Thymus (tissue), 11 donors: ENCODE data around the gene MIPOL1. TPM values are rescaled to one million over a fixed set of nuclear protein-coding genes. Genes with fewer than 3 reads are reported as not detected.
"Not testable (repeated sequence)": the region's sequence is repeated elsewhere in the genome, so short reads cannot be mapped to it uniquely, and the experiment has no call there.

Experiments
- DNase-seq, 9 donors: peaks; one replicate each; pipeline ENCODE4 v3.0.0-alpha.2; 2013; ENCODE audit warnings: low spot score in 9 of 9, low read depth in 6 of 9, missing footprints in 1 of 9
- H3K27ac ChIP-seq, 2 donors: one replicate each; pipeline ENCODE4 v1.5.1; 2013; ENCODE audit warnings: control low read depth in 1 of 2, low read depth in 1 of 2, low read length in 1 of 2, mild to moderate bottlenecking in 1 of 2, moderate library complexity in 1 of 2
- H3K27me3 ChIP-seq, 2 donors: one replicate each; pipeline ENCODE4 v1.5.1; 2013; ENCODE audit warnings: low read length in 1 of 2; ENCODE audit not compliant: control insufficient read depth in 2 of 2, insufficient read depth in 1 of 2
- H3K36me3 ChIP-seq, 2 donors: one replicate each; pipeline ENCODE4 v1.5.1; 2013; ENCODE audit warnings: low read length in 1 of 2, mild to moderate bottlenecking in 1 of 2, moderate library complexity in 1 of 2; ENCODE audit not compliant: control insufficient read depth in 2 of 2, insufficient read depth in 2 of 2
- H3K4me1 ChIP-seq, 2 donors: one replicate each; pipeline ENCODE4 v1.5.1; 2013; ENCODE audit warnings: low read length in 2 of 2; ENCODE audit not compliant: control insufficient read depth in 2 of 2, insufficient read depth in 2 of 2
- H3K4me3 ChIP-seq, 2 donors: one replicate each; pipeline ENCODE4 v1.5.1; 2013; ENCODE audit warnings: low read length in 2 of 2, control low read depth in 1 of 2, mild to moderate bottlenecking in 1 of 2
- H3K9me3 ChIP-seq, 2 donors: one replicate each; pipeline ENCODE4 v1.5.1; 2013; ENCODE audit warnings: low read length in 1 of 2, mild to moderate bottlenecking in 1 of 2; ENCODE audit not compliant: control insufficient read depth in 2 of 2, insufficient read depth in 1 of 2
- WGBS: extraction: QIAGEN DNeasy Blood & Tissue Kit; methylation state at CpG from one replicate; pipeline ENCODE4 v1.1.7; 2013; 5-methylcytosine and 5-hydroxymethylcytosine counted together
- polyA plus RNA-seq: library from polyadenylated mRNA; stranded (reverse); fragments of 200-250 nt; gene quantifications from one replicate; pipeline ENCODE4 v1.2.3, GENCODE V29; 2013
- total RNA-seq: library from RNA; stranded (reverse); fragments of 120-200 nt; gene quantifications from one replicate; pipeline ENCODE4 v1.2.4, GENCODE V29; 2013
- donor health status: healthy.

The MIPOL1 gene
- total and polyA plus RNA-seq, 2 donors = 2.1 to 2.5 TPM

GRCh38 chr14:37198273-37198598 is 499 bp downstream of the MIPOL1 start:
- Histone ChIP-seq H3K4me1 (peaks cover 0 to 4% of the 10 kb centered on the region in 2 donors), H3K9me3 (no peaks in the 10 kb centered on the region), H3K27ac (peak overlapping the region; percentile 32 to 37), H3K27me3 (peaks cover 8 to 15% of the 10 kb centered on the region in 2 donors), H3K4me3 (peak overlapping the region; percentile 34 to 39), H3K36me3 (no peaks in the 10 kb centered on the region)
- 21% methylated on average over 11 of the region's 11 CpGs for WGBS
- peak in 1 of 9 donors; percentile 1 for DNase-seq

GRCh38 chr14:37198907-37199306 is 1.2 kb downstream of the MIPOL1 start:
- no peak for DNase-seq
- Histone ChIP-seq H3K27me3 (peaks cover 8 to 15% of the 10 kb centered on the region in 2 donors), H3K27ac (no peak overlapping the region), H3K4me3 (no peak overlapping the region), H3K4me1 (peaks cover 0 to 4% of the 10 kb centered on the region in 2 donors), H3K9me3 (no peaks in the 10 kb centered on the region), H3K36me3 (no peaks in the 10 kb centered on the region)
- WGBS = 97% methylated on average over 5 of the region's 5 CpGs

GRCh38 chr14:37201724-37202123 is 4.0 kb downstream of the MIPOL1 start:
- Histone ChIP-seq H3K27me3 (peaks cover 8 to 13% of the 10 kb centered on the region in 2 donors), H3K36me3 (no peaks in the 10 kb centered on the region), H3K9me3 (peaks cover 0 to 9% of the 10 kb centered on the region in 2 donors), H3K4me1 (peaks cover 0 to 4% of the 10 kb centered on the region in 2 donors), H3K27ac (no peak overlapping the region), H3K4me3 (no peak overlapping the region)
- no peak for DNase-seq
- 94% methylated on average over 2 of the region's 2 CpGs for WGBS

GRCh38 chr14:37202265-37202664 is 4.5 kb downstream of the MIPOL1 start:
- Histone ChIP-seq H3K4me1 (peaks cover 0 to 4% of the 10 kb centered on the region in 2 donors), H3K27me3 (peaks cover 8 to 12% of the 10 kb centered on the region in 2 donors), H3K36me3 (no peaks in the 10 kb centered on the region), H3K9me3 (peaks cover 0 to 9% of the 10 kb centered on the region in 2 donors), H3K27ac (no peak overlapping the region), H3K4me3 (no peak overlapping the region)
- DNase-seq = no peak
- WGBS = 95% methylated on average over 2 of the region's 2 CpGs

- H3K36me3 ChIP-seq = no peaks in the 10 kb centered on the region
- peaks cover 0 to 9% of the 10 kb centered on the region in 2 donors for H3K9me3 ChIP-seq
- peaks cover 0 to 4% of the 10 kb centered on the region in 2 donors for H3K4me1 ChIP-seq
- WGBS = 92% methylated on average over 2 of the region's 2 CpGs
- no peak overlapping the region for H3K4me3 ChIP-seq
- H3K27ac ChIP-seq = no peak overlapping the region
- peaks cover 2 to 7% of the 10 kb centered on the region in 2 donors for H3K27me3 ChIP-seq
- DNase-seq = no peak
Measured at GRCh38 chr14:37202812-37203211, 5.1 kb downstream of the MIPOL1 start.

- no peak overlapping the region for H3K4me3 ChIP-seq
- WGBS = 96% methylated on average over 1 of the region's 1 CpG
- DNase-seq = no peak
- H3K4me1 ChIP-seq = no peaks in the 10 kb centered on the region
- H3K27ac ChIP-seq = no peak overlapping the region
- H3K9me3 ChIP-seq = peaks cover 0 to 9% of the 10 kb centered on the region in 2 donors
- H3K36me3 ChIP-seq = no peaks in the 10 kb centered on the region
- H3K27me3 ChIP-seq = peaks cover 0 to 1% of the 10 kb centered on the region in 2 donors
Measured at GRCh38 chr14:37203423-37203822, 5.7 kb downstream of the MIPOL1 start.

- H3K4me3 ChIP-seq, H3K27ac ChIP-seq, H3K27me3 ChIP-seq, H3K9me3 ChIP-seq, H3K4me1 ChIP-seq, DNase-seq, H3K36me3 ChIP-seq: not testable (repeated sequence)
- WGBS = 95% methylated on average over 7 of the region's 7 CpGs
Measured at GRCh38 chr14:37205623-37206605, 8.2 kb downstream of the MIPOL1 start.

- H3K27ac ChIP-seq, H3K4me1 ChIP-seq, H3K9me3 ChIP-seq, DNase-seq, H3K4me3 ChIP-seq, H3K27me3 ChIP-seq, H3K36me3 ChIP-seq: not testable (repeated sequence)
- 91% methylated on average over 2 of the region's 2 CpGs for WGBS
Measured at GRCh38 chr14:37209617-37210016, 11.9 kb downstream of the MIPOL1 start.

- WGBS = 97% methylated on average over 6 of the region's 6 CpGs
- no peak overlapping the region for H3K4me3 ChIP-seq
- H3K27ac ChIP-seq = no peak overlapping the region
- no peak for DNase-seq
- H3K27me3 ChIP-seq = no peaks in the 10 kb centered on the region
- H3K9me3 ChIP-seq = peaks cover 0 to 9% of the 10 kb centered on the region in 2 donors
- H3K36me3 ChIP-seq = no peaks in the 10 kb centered on the region
- no peaks in the 10 kb centered on the region for H3K4me1 ChIP-seq
Measured at GRCh38 chr14:37210448-37210847, 12.7 kb downstream of the MIPOL1 start.
